K562 (cell line): Measurements from ENCODE around the gene KNCN. TPM values are rescaled to one million over a fixed set of nuclear protein-coding genes. Genes with fewer than 3 reads are reported as not detected.

Source experiments
- ARID1B ChIP-seq: fragments of 450-650 bp; IDR thresholded peaks from 2 replicates; pipeline ENCODE4 v1.6.1; 2016; ENCODE audit warnings: antibody characterized with exemption, mild to moderate bottlenecking, inconsistent platforms
- ATF7 ChIP-seq: fragments of 450-650 bp; IDR thresholded peaks from 2 replicates; pipeline ENCODE4 v1.7.1; 2014; ENCODE audit warnings: mild to moderate bottlenecking, moderate library complexity
- DMBX1 ChIP-seq: fragments of 250-450 bp; sonication (Bioruptor Pico); IDR thresholded peaks from 2 replicates; pipeline ENCODE4 v1.8.0; 2022; ENCODE audit warnings: inconsistent platforms, mild to moderate bottlenecking, moderate library complexity, borderline replicate concordance
- NCOR1 ChIP-seq: fragments of 450-650 bp; IDR thresholded peaks from 2 replicates; pipeline ENCODE4 v1.6.1; 2016; ENCODE audit warnings: mild to moderate bottlenecking, moderate library complexity
- NR1H2 ChIP-seq: sonication (generic); formaldehyde crosslinking; IDR thresholded peaks from 2 replicates; pipeline ENCODE4 v1.4.0; 2020; ENCODE audit warnings: mild to moderate bottlenecking, missing genetic modification reagents
- PML ChIP-seq: IDR thresholded peaks from 2 replicates; pipeline ENCODE4 v1.6.1; 2012; ENCODE audit warnings: low read length, inconsistent platforms
- SAFB2 ChIP-seq: fragments of 200-400 bp; formaldehyde crosslinking; IDR thresholded peaks from 2 replicates; pipeline ENCODE4 v1.6.1; 2018; ENCODE audit warnings: borderline replicate concordance, low read length, low read depth, moderate library complexity; ENCODE audit not compliant: severe bottlenecking
- ZBTB11 ChIP-seq, 3 experiments: fragments of 200-800 bp in 1 of 3; fragments of 250-450 bp in 1 of 3; fragments of 450-650 bp in 1 of 3; sonication (Bioruptor Pico) in 1 of 3; sonication (Bioruptor generic) in 1 of 3; formaldehyde crosslinking in 1 of 3; IDR thresholded peaks; 2 replicates each; pipeline versions ENCODE4 v1.6.1 to v1.8.0; 2016 to 2022; ENCODE audit warnings: mild to moderate bottlenecking in 2 of 3, missing genetic modification characterization in 2 of 3, missing compliant biosample characterization in 1 of 3, moderate library complexity in 1 of 3
- ZNF134 ChIP-seq: fragments of 250-450 bp; sonication (Bioruptor Pico); conservative IDR thresholded peaks from 2 replicates; pipeline ENCODE4 v1.4.0; 2020
- ZNF239 ChIP-seq: fragments of 250-450 bp; sonication (Bioruptor Pico); IDR thresholded peaks from 2 replicates; pipeline ENCODE4 v1.4.0; 2020; ENCODE audit warnings: mild to moderate bottlenecking
- ZNF707 ChIP-seq: fragments of 250-450 bp; sonication (Bioruptor Pico); conservative IDR thresholded peaks from 2 replicates; pipeline ENCODE4 v1.8.0; 2022; ENCODE audit warnings: inconsistent platforms, mild to moderate bottlenecking, moderate library complexity
- polyA plus RNA-seq, 8 experiments: library from polyadenylated mRNA; depleted of rRNA in 4 of 8; stranded (reverse) in 5 of 8; unstranded in 3 of 8; fragments of >200 nt; fragmentation: Nextera tagmentation in 2 of 8; fragmentation: Illumina TruSeq in 1 of 8; extraction: Ambion mirVana in 2 of 8; extraction: Trizol in 1 of 8; gene quantifications; 2 replicates each; pipeline versions ENCODE4 v1.2.1 to v1.2.3, GENCODE V29; 2011 to 2014; ENCODE audit warnings: inconsistent platforms in 1 of 8, missing spikeins in 1 of 8
- total RNA-seq, 7 experiments: library from RNA; depleted of rRNA in 6 of 7; stranded (reverse); fragments of >200 nt in 6 of 7; fragmentation: Illumina TruSeq in 2 of 7; extraction: Trizol in 2 of 7; gene quantifications; 2 replicates each; pipeline versions ENCODE4 v1.2.1 to v1.2.3, GENCODE V29; 2011 to 2021; ENCODE audit warnings: low replicate concordance in 1 of 7
- TF ChIP-seq, protein P1 (sequence below): fragments of 250-450 bp; sonication (Bioruptor Pico); IDR thresholded peaks from 2 replicates; pipeline ENCODE4 v1.8.0; 2022; ENCODE audit warnings: moderate library complexity, mild to moderate bottlenecking, inconsistent platforms
- TF ChIP-seq, protein P2 (sequence below): fragments of 150-350 bp; IDR thresholded peaks from 2 replicates; pipeline ENCODE4 v1.6.1; 2014; ENCODE audit warnings: low read depth, mild to moderate bottlenecking, low read length, borderline replicate concordance
- TF ChIP-seq, protein P3 (sequence below): fragments of 250-450 bp; sonication (Bioruptor Pico); IDR thresholded peaks from 2 replicates; pipeline ENCODE4 v1.5.0; 2020; ENCODE audit warnings: mild to moderate bottlenecking, borderline replicate concordance
- TF ChIP-seq, protein P4 (sequence below): fragments of 200-800 bp; sonication (Bioruptor generic); IDR thresholded peaks from 2 replicates; pipeline ENCODE4 v1.6.1; 2017; ENCODE audit warnings: missing genetic modification characterization, missing compliant biosample characterization

KNCN gene
- total and polyA plus RNA-seq, 9 of the 15 experiments (the other 6 are each of a cell fraction or from before 2014, with no cell fraction given): not detected

- TF ChIP-seq, protein P1, sequence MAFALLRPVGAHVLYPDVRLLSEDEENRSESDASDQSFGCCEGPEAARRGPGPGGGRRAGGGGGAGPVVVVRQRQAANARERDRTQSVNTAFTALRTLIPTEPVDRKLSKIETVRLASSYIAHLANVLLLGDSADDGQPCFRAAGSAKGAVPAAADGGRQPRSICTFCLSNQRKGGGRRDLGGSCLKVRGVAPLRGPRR: no peak
- TF ChIP-seq ZBTB11 (CRISPR knock-in tag; IDR thresholded peaks at IDR 0.05): no peak
- TF ChIP-seq, protein P2, sequence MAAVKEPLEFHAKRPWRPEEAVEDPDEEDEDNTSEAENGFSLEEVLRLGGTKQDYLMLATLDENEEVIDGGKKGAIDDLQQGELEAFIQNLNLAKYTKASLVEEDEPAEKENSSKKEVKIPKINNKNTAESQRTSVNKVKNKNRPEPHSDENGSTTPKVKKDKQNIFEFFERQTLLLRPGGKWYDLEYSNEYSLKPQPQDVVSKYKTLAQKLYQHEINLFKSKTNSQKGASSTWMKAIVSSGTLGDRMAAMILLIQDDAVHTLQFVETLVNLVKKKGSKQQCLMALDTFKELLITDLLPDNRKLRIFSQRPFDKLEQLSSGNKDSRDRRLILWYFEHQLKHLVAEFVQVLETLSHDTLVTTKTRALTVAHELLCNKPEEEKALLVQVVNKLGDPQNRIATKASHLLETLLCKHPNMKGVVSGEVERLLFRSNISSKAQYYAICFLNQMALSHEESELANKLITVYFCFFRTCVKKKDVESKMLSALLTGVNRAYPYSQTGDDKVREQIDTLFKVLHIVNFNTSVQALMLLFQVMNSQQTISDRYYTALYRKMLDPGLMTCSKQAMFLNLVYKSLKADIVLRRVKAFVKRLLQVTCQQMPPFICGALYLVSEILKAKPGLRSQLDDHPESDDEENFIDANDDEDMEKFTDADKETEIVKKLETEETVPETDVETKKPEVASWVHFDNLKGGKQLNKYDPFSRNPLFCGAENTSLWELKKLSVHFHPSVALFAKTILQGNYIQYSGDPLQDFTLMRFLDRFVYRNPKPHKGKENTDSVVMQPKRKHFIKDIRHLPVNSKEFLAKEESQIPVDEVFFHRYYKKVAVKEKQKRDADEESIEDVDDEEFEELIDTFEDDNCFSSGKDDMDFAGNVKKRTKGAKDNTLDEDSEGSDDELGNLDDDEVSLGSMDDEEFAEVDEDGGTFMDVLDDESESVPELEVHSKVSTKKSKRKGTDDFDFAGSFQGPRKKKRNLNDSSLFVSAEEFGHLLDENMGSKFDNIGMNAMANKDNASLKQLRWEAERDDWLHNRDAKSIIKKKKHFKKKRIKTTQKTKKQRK: no peak
- TF ChIP-seq NCOR1: no peak
- TF ChIP-seq ZNF239 (CRISPR knock-in tag): no peak
- TF ChIP-seq, protein P3, sequence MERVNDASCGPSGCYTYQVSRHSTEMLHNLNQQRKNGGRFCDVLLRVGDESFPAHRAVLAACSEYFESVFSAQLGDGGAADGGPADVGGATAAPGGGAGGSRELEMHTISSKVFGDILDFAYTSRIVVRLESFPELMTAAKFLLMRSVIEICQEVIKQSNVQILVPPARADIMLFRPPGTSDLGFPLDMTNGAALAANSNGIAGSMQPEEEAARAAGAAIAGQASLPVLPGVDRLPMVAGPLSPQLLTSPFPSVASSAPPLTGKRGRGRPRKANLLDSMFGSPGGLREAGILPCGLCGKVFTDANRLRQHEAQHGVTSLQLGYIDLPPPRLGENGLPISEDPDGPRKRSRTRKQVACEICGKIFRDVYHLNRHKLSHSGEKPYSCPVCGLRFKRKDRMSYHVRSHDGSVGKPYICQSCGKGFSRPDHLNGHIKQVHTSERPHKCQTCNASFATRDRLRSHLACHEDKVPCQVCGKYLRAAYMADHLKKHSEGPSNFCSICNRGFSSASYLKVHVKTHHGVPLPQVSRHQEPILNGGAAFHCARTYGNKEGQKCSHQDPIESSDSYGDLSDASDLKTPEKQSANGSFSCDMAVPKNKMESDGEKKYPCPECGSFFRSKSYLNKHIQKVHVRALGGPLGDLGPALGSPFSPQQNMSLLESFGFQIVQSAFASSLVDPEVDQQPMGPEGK (CRISPR knock-in tag): no peak
- TF ChIP-seq NR1H2: no peak
- TF ChIP-seq PML: no peak
- TF ChIP-seq ZNF707: no peak
- TF ChIP-seq, protein P4, sequence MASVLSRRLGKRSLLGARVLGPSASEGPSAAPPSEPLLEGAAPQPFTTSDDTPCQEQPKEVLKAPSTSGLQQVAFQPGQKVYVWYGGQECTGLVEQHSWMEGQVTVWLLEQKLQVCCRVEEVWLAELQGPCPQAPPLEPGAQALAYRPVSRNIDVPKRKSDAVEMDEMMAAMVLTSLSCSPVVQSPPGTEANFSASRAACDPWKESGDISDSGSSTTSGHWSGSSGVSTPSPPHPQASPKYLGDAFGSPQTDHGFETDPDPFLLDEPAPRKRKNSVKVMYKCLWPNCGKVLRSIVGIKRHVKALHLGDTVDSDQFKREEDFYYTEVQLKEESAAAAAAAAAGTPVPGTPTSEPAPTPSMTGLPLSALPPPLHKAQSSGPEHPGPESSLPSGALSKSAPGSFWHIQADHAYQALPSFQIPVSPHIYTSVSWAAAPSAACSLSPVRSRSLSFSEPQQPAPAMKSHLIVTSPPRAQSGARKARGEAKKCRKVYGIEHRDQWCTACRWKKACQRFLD: no peak
- no peak for TF ChIP-seq ZNF134
- no peak for TF ChIP-seq ARID1B
- TF ChIP-seq SAFB2: no peak
- TF ChIP-seq DMBX1 (CRISPR knock-in tag): no peak; the same call in 1 of the 2 replicates
- peak; percentile 46; the same call in 1 of the 2 replicates for TF ChIP-seq ATF7
Observed at GRCh38 chr1:46547481-46548383, 3.7 kb downstream of the KNCN start (continued).
